A673 (cell line): ENCODE data around the gene UBE2E2.

Experiments
- EZH2 ChIP-seq: fragments of 200-600 bp; sonication (generic); IDR thresholded peaks from 2 replicates; pipeline ENCODE4 v1.6.1; 2017; ENCODE audit warnings: borderline replicate concordance, low read depth, mild to moderate bottlenecking, mixed read lengths, antibody characterized with exemption, low read length; ENCODE audit not compliant: poor library complexity, severe bottlenecking
- TF ChIP-seq, protein P1 (sequence below): fragments of 300-800, 200-600 bp; sonication (generic); conservative IDR thresholded peaks from 2 replicates; pipeline ENCODE4 v1.5.1; 2017; ENCODE audit warnings: low read depth, mild to moderate bottlenecking, antibody characterized with exemption, low read length, moderate library complexity, mixed read lengths

DNA sequence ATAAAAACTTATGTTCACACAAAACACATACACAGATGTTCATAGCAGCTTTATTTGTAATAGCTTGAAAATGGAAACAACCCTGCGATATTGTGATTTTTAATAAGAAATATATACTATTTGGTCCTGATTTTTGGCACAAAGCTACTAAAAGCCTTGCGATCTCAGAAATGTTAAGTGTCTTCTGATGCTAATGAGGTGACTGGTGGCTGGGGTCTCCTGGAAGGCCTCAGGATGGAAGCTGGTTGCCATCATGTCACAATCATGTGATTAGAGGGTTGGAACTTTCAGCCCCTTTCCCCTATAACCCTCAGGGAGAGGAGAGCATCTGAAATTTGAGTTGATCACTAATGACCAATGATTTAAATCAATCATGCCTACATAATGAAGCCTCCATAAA lies 324.2 kb downstream of the UBE2E2 start:
- TF ChIP-seq, protein P1, sequence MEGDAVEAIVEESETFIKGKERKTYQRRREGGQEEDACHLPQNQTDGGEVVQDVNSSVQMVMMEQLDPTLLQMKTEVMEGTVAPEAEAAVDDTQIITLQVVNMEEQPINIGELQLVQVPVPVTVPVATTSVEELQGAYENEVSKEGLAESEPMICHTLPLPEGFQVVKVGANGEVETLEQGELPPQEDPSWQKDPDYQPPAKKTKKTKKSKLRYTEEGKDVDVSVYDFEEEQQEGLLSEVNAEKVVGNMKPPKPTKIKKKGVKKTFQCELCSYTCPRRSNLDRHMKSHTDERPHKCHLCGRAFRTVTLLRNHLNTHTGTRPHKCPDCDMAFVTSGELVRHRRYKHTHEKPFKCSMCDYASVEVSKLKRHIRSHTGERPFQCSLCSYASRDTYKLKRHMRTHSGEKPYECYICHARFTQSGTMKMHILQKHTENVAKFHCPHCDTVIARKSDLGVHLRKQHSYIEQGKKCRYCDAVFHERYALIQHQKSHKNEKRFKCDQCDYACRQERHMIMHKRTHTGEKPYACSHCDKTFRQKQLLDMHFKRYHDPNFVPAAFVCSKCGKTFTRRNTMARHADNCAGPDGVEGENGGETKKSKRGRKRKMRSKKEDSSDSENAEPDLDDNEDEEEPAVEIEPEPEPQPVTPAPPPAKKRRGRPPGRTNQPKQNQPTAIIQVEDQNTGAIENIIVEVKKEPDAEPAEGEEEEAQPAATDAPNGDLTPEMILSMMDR: no peak
- no peak for TF ChIP-seq EZH2
